Spleen (tissue), 11 donors: ENCODE results near the gene FAM117A. TPM values are rescaled to one million over a fixed set of nuclear protein-coding genes. Genes with fewer than 3 reads are reported as not detected.
"Not testable (repeated sequence)": the region's sequence is repeated elsewhere in the genome, so short reads cannot be mapped to it uniquely, and the experiment has no call there.

ENCODE experiments used
- DNase-seq: peaks from one replicate; pipeline ENCODE4 v3.0.0-alpha.2; 2020
- H3K27ac ChIP-seq, 8 donors: fragments of 200-600 bp; sonication (generic) in 7 of 8; 1 replicate in 4 of 8; 2 replicates in 4 of 8; pipeline versions ENCODE4 v1.5.0 to v1.8.0; 2016 to 2021; ENCODE audit warnings: inconsistent platforms in 4 of 8, mild to moderate bottlenecking in 4 of 8, moderate library complexity in 1 of 8
- H3K27me3 ChIP-seq, 7 donors: fragments of 200-600 bp; sonication (generic) in 6 of 7; replicated peaks in 1 of 7; 1 replicate in 4 of 7; 2 replicates in 3 of 7; pipeline versions ENCODE4 v1.5.0 to v1.8.0; 2016 to 2021; ENCODE audit warnings: inconsistent platforms in 3 of 7, mild to moderate bottlenecking in 1 of 7
- H3K36me3 ChIP-seq, 6 donors: fragments of 200-600 bp; sonication (generic) in 5 of 6; 1 replicate in 4 of 6; 2 replicates in 2 of 6; pipeline versions ENCODE4 v1.5.0 to v1.8.0; 2016 to 2021; ENCODE audit warnings: inconsistent platforms in 2 of 6
- H3K4me1 ChIP-seq, 6 donors: fragments of 200-600 bp; sonication (generic) in 5 of 6; 1 replicate in 3 of 6; 2 replicates in 3 of 6; pipeline versions ENCODE4 v1.5.0 to v1.8.0; 2016 to 2021; ENCODE audit warnings: inconsistent platforms in 3 of 6
- H3K4me3 ChIP-seq, 8 donors: fragments of 200-600 bp; sonication (generic) in 7 of 8; 1 replicate in 4 of 8; 2 replicates in 4 of 8; pipeline versions ENCODE4 v1.5.0 to v1.8.0; 2016 to 2021; ENCODE audit warnings: inconsistent platforms in 4 of 8, mild to moderate bottlenecking in 4 of 8, moderate library complexity in 2 of 8
- H3K9me3 ChIP-seq, 8 donors: fragments of 200-600 bp; sonication (generic) in 7 of 8; 1 replicate in 4 of 8; 2 replicates in 4 of 8; pipeline versions ENCODE4 v1.5.0 to v1.8.0; 2016 to 2021; ENCODE audit warnings: inconsistent platforms in 4 of 8
- CTCF ChIP-seq, 11 experiments: fragments of 200-600 bp in 7 of 11; fragments of 450-650 bp in 4 of 11; sonication (generic) in 4 of 11; IDR thresholded peaks in 8 of 11; conservative IDR thresholded peaks in 3 of 11; 1 replicate in 7 of 11; 2 replicates in 4 of 11; pipeline versions ENCODE4 v1.4.0 to v1.8.0; 2016 to 2021; ENCODE audit warnings: antibody characterized with exemption in 11 of 11, inconsistent platforms in 4 of 11, mild to moderate bottlenecking in 1 of 11
- POLR2A ChIP-seq, 3 donors: fragments of 450-650 bp; IDR thresholded peaks; one replicate each; pipeline ENCODE4 v1.5.1; 2017; ENCODE audit warnings: antibody characterized with exemption in 3 of 3, mild to moderate bottlenecking in 1 of 3
- POLR2AphosphoS5 ChIP-seq, 3 donors: sonication (generic); formaldehyde crosslinking; IDR thresholded peaks; one replicate each; pipeline ENCODE4 v1.5.1; 2017; ENCODE audit warnings: antibody characterized with exemption in 3 of 3
- WGBS, 5 donors: extraction: QIAGEN DNeasy Blood & Tissue Kit in 3 of 5; methylation state at CpG; one replicate each; pipeline versions ENCODE4 v1.1.5 to v1.1.7; 2013 to 2018; 5-methylcytosine and 5-hydroxymethylcytosine counted together
- intact Hi-C: fragments of 100-400 bp; cut with DNase I; formaldehyde crosslinking; loops from one replicate; pipeline ENCODE4 v1.15.0; 2023; ENCODE audit warnings: low total_unique reads
- polyA plus RNA-seq, 3 donors: library from polyadenylated mRNA; stranded (reverse); fragments of 200-250 nt; gene quantifications; one replicate each; pipeline ENCODE4 v1.2.1, GENCODE V29; 2013
- total RNA-seq, 7 donors: library from RNA; depleted of rRNA in 3 of 7; stranded (reverse); fragments of >200 nt in 3 of 7; fragmentation: NEBNext Ultra II Directional in 4 of 7; extraction: Animal tissue kit (Norgen Biotek cat#: 25700) in 4 of 7; gene quantifications; one replicate each; pipeline versions ENCODE4 v1.1.0 to v1.2.1, GENCODE V29; 2016 to 2021
- donor health status: healthy with polysubstance abuse.
- donor health status: DM: no; HTN: no; CAD: no; lungs with moderate emphysema.
- donor health status: DM: no; HTN: no; CAD: no.
- donor health status: Bipolar disorder and iron deficiency.
- donor health status: healthy.
- donor health status: DM: no; HTN: no; CAD: no.
- donor health status: DM: yes; HTN: yes; CAD: no.

FAM117A gene
- total and polyA plus RNA-seq, 10 donors: 15.6 to 87.4 (median 47.4) TPM

- H3K4me3 ChIP-seq: no peak overlapping the region
- H3K36me3 ChIP-seq: peaks cover 0 to 91% (median 47%) of the 10 kb centered on the region in 6 donors
- 86 to 91% (median 87%) methylated on average over 7 of the region's 7 CpGs for WGBS, 5 donors
- peaks cover 0 to 3% (median 0%) of the 10 kb centered on the region in 8 donors for H3K9me3 ChIP-seq
- H3K4me1 ChIP-seq: peaks cover 23 to 96% (median 70%) of the 10 kb centered on the region in 6 donors
- intact Hi-C loops: no loop called here
- no peak overlapping the region for H3K27ac ChIP-seq
- H3K27me3 ChIP-seq: no peaks in the 10 kb centered on the region
- no peak for TF ChIP-seq POLR2A (IDR thresholded peaks at IDR 0.05)
- no peak for TF ChIP-seq CTCF (IDR thresholded peaks at IDR 0.05 in 8 of 11, conservative IDR thresholded peaks at IDR 0.05 in 3 of 11)
- no peak for TF ChIP-seq POLR2AphosphoS5 (IDR thresholded peaks at IDR 0.05)
- no peak for DNase-seq
Observed at GRCh38 chr17:49725452-49726130, 38.3 kb downstream of the FAM117A start.

GRCh38 chr17:49724552-49724951 is 39.4 kb downstream of the FAM117A start:
- H3K27me3 ChIP-seq, intact Hi-C loops, H3K9me3 ChIP-seq, DNase-seq, H3K4me3 ChIP-seq: not testable (repeated sequence)
- peak overlapping the region in 1 of 8 donors; percentile 65 for H3K27ac ChIP-seq
- H3K4me1 ChIP-seq: peaks cover 19 to 92% (median 59%) of the 10 kb centered on the region in 6 donors
- H3K36me3 ChIP-seq: peaks cover under 1 to 91% (median 54%) of the 10 kb centered on the region in 6 donors
- 81 to 91% (median 87%) methylated on average over 6 of the region's 6 CpGs for whole genome bisulfite sequencing, 5 donors

- Histone ChIP-seq H3K4me1 (peaks cover 12 to 80% (median 48%) of the 10 kb centered on the region in 6 donors), H3K36me3 (peaks cover 6 to 94% (median 66%) of the 10 kb centered on the region in 6 donors), H3K27me3 (no peaks in the 10 kb centered on the region), H3K9me3 (peaks cover 0 to 3% (median 0%) of the 10 kb centered on the region in 8 donors), H3K4me3 (no peak overlapping the region), H3K27ac (peak overlapping the region in 7 of 8 donors; percentile 30 to 65 (median 55))
- TF ChIP-seq POLR2A (IDR thresholded peaks at IDR 0.05) (no peak), CTCF (IDR thresholded peaks at IDR 0.05 in 8 of 11, conservative IDR thresholded peaks at IDR 0.05 in 3 of 11) (no peak), POLR2AphosphoS5 (IDR thresholded peaks at IDR 0.05) (peak in 1 of 3 donors; percentile 48)
- WGBS, 5 donors: 36 to 57% (median 47%) methylated on average over 7 to 8 of the region's 8 CpGs
- DNase-seq: no peak
- intact Hi-C loops: no loop called here
Observed at GRCh38 chr17:49723423-49723822, 40.5 kb downstream of the FAM117A start.

GRCh38 chr17:49722066-49722465 is 41.9 kb downstream of the FAM117A start:
- intact Hi-C loops: no loop called here
- Histone ChIP-seq H3K4me3 (no peak overlapping the region), H3K27ac (peak overlapping the region in 5 of 8 donors; percentile 44 to 65 (median 64)), H3K4me1 (peaks cover 5 to 77% (median 35%) of the 10 kb centered on the region in 6 donors), H3K27me3 (no peaks in the 10 kb centered on the region), H3K9me3 (peaks cover 0 to 3% (median 0%) of the 10 kb centered on the region in 8 donors), H3K36me3 (peaks cover 6 to 98% (median 75%) of the 10 kb centered on the region in 6 donors)
- 94 to 100% (median 100%) methylated on average over 3 of the region's 3 CpGs for WGBS, 5 donors
- TF ChIP-seq CTCF (IDR thresholded peaks at IDR 0.05 in 8 of 11, conservative IDR thresholded peaks at IDR 0.05 in 3 of 11): no peak
- no peak for TF ChIP-seq POLR2AphosphoS5 (IDR thresholded peaks at IDR 0.05)
- no peak for TF ChIP-seq POLR2A (IDR thresholded peaks at IDR 0.05)
- no peak for DNase-seq
